Activated naive CD4-positive, alpha-beta T cell treated with anti-CD3 and anti-CD28 coated beads for 36 hours (primary cell): Measurements from ENCODE around the gene GPR42. TPM values are rescaled to one million over a fixed set of nuclear protein-coding genes. Genes with fewer than 3 reads are reported as not detected.

ENCODE experiments used
- CTCF ChIA-PET: fragments of 350-600 bp; sonication (Branson Sonifier 250); formaldehyde crosslinking; loops from one replicate; lab custom pipeline; 2021; ENCODE audit warnings: antibody characterized with exemption; lab: Charles Lee
- DNase-seq: peaks from one replicate; pipeline ENCODE4 v3.0.0-alpha.2; 2020
- H3K27ac Mint-ChIP-seq: one replicate; pipeline ENCODE4 v1.8.0; 2021; ENCODE audit warnings: mild to moderate bottlenecking, mixed read lengths
- H3K27me3 Mint-ChIP-seq: one replicate; pipeline ENCODE4 v1.8.0; 2021; ENCODE audit warnings: low read depth, mixed read lengths
- H3K36me3 Mint-ChIP-seq: one replicate; pipeline ENCODE4 v1.8.0; 2021; ENCODE audit warnings: low read depth, mixed read lengths
- H3K4me1 Mint-ChIP-seq: one replicate; pipeline ENCODE4 v1.8.0; 2021; ENCODE audit warnings: low read depth, mixed read lengths
- H3K4me3 Mint-ChIP-seq: one replicate; pipeline ENCODE4 v1.8.0; 2021; ENCODE audit warnings: mild to moderate bottlenecking, moderate library complexity, mixed read lengths
- H3K9me3 Mint-ChIP-seq: one replicate; pipeline ENCODE4 v1.8.0; 2021; ENCODE audit warnings: mixed read lengths
- intact Hi-C: fragments of 100-400 bp; cut with micrococcal nuclease; formaldehyde crosslinking; loops from one replicate; pipeline ENCODE4 v1.15.1; 2023
- total RNA-seq, 2 experiments: library from RNA; stranded (reverse); gene quantifications; one replicate each; pipeline ENCODE4 v1.2.3, GENCODE V29; 2021

The GPR42 gene
- under 1 TPM; 0.17 to 0.30 TPM for total RNA-seq

GRCh38 chr19:35370722-35371121 lies at the start of gene GPR42:
GPR42 (plus strand) TSS chr19:35371068; CDS start chr19:35371360, 292 bp downstream.
- intact Hi-C loops = no loop called here
- Mint-ChIP-seq H3K27ac (no peak within 1 kb of the TSS), H3K27me3 (peaks cover 8% of the 10 kb centered on the region), H3K4me3 (no peak within 1 kb of the TSS), H3K4me1 (peaks cover 3% of the 10 kb centered on the region), H3K36me3 (no peaks in the 10 kb centered on the region), H3K9me3 (peaks cover 5% of the 10 kb centered on the region)
- CTCF ChIA-PET = no interaction called here
- no peak for DNase-seq

- CTCF ChIA-PET = interaction anchor here (0.6 to 0.7 kb wide), 2 partner anchors 17 to 113 kb away, joined by 3 to 4 read pairs; no protein-coding TSS in a partner anchor
- peaks cover 4% of the 10 kb centered on the region for H3K9me3 Mint-ChIP-seq
- H3K27ac Mint-ChIP-seq = no peak overlapping the region
- H3K4me1 Mint-ChIP-seq = peaks cover 10% of the 10 kb centered on the region
- no peak for DNase-seq
- H3K27me3 Mint-ChIP-seq = peaks cover 4% of the 10 kb centered on the region
- no peaks in the 10 kb centered on the region for H3K36me3 Mint-ChIP-seq
- intact Hi-C loops = no loop called here
- no peak overlapping the region for H3K4me3 Mint-ChIP-seq
Observed at GRCh38 chr19:35321291-35321690, 49.6 kb upstream of the GPR42 start.

GRCh38 chr19:35322014-35322413 lies 48.9 kb upstream of the GPR42 start:
- H3K4me1 Mint-ChIP-seq = peaks cover 10% of the 10 kb centered on the region
- H3K27me3 Mint-ChIP-seq = peaks cover 4% of the 10 kb centered on the region
- intact Hi-C loops = no loop called here
- no peak overlapping the region for H3K27ac Mint-ChIP-seq
- H3K36me3 Mint-ChIP-seq = no peaks in the 10 kb centered on the region
- no peak overlapping the region for H3K4me3 Mint-ChIP-seq
- CTCF ChIA-PET = interaction anchor here (1.8 kb wide), 1 partner anchor 17 kb away, joined by 3 read pairs; no protein-coding TSS in a partner anchor
- no peak for DNase-seq
- peaks cover 4% of the 10 kb centered on the region for H3K9me3 Mint-ChIP-seq

GRCh38 chr19:35327642-35328041 lies 43.2 kb upstream of the GPR42 start:
- DNase-seq = peak; percentile 32
- CTCF ChIA-PET = interaction anchor here (0.8 kb wide), 1 partner anchor 11 kb away, joined by 4 read pairs; no protein-coding TSS in a partner anchor
- H3K9me3 Mint-ChIP-seq = no peaks in the 10 kb centered on the region
- H3K27ac Mint-ChIP-seq = no peak overlapping the region
- no peaks in the 10 kb centered on the region for H3K36me3 Mint-ChIP-seq
- intact Hi-C loops = no loop called here
- peaks cover 8% of the 10 kb centered on the region for H3K4me1 Mint-ChIP-seq
- peaks cover 2% of the 10 kb centered on the region for H3K27me3 Mint-ChIP-seq
- H3K4me3 Mint-ChIP-seq = no peak overlapping the region

- Mint-ChIP-seq H3K4me3 (no peak within 1 kb of the TSS), H3K9me3 (no peaks in the 10 kb centered on the region), H3K36me3 (no peaks in the 10 kb centered on the region), H3K27ac (no peak within 1 kb of the TSS), H3K4me1 (peaks cover 20% of the 10 kb centered on the region), H3K27me3 (peaks cover 2% of the 10 kb centered on the region)
- peak; percentile 29 for DNase-seq
- CTCF ChIA-PET = no interaction called here
- intact Hi-C loops = no loop called here
Observed at GRCh38 chr19:35328851-35329285, 42.0 kb upstream of the GPR42 start, which contains the start of gene CD22. CD22 (plus strand) TSS chr19:35329187; CDS start chr19:35332041, 2,854 bp downstream.

GRCh38 chr19:35329323-35329722 lies 41.5 kb upstream of the GPR42 start:
- CTCF ChIA-PET = no interaction called here
- Mint-ChIP-seq H3K9me3 (no peaks in the 10 kb centered on the region), H3K36me3 (no peaks in the 10 kb centered on the region), H3K4me1 (peaks cover 20% of the 10 kb centered on the region), H3K27ac (no peak overlapping the region), H3K4me3 (no peak overlapping the region), H3K27me3 (peaks cover 2% of the 10 kb centered on the region)
- no peak for DNase-seq
- intact Hi-C loops = no loop called here

- Mint-ChIP-seq H3K27me3 (peaks cover 2% of the 10 kb centered on the region), H3K27ac (no peak overlapping the region), H3K4me1 (peaks cover 22% of the 10 kb centered on the region), H3K36me3 (no peaks in the 10 kb centered on the region), H3K9me3 (no peaks in the 10 kb centered on the region), H3K4me3 (no peak overlapping the region)
- no peak for DNase-seq
- intact Hi-C loops = no loop called here
- CTCF ChIA-PET = no interaction called here
Observed at GRCh38 chr19:35330475-35330874, 40.4 kb upstream of the GPR42 start.

GRCh38 chr19:35331551-35332214 lies 39.2 kb upstream of the GPR42 start:
- Mint-ChIP-seq H3K9me3 (no peaks in the 10 kb centered on the region), H3K4me1 (peaks cover 22% of the 10 kb centered on the region), H3K27me3 (no peaks in the 10 kb centered on the region), H3K4me3 (no peak overlapping the region), H3K36me3 (no peaks in the 10 kb centered on the region), H3K27ac (no peak overlapping the region)
- DNase-seq = no peak
- CTCF ChIA-PET = no interaction called here
- intact Hi-C loops = no loop called here

GRCh38 chr19:35332817-35333216 lies 38.1 kb upstream of the GPR42 start:
- Mint-ChIP-seq H3K27ac (no peak overlapping the region), H3K27me3 (no peaks in the 10 kb centered on the region), H3K9me3 (no peaks in the 10 kb centered on the region), H3K4me3 (peak overlapping the region; percentile 13), H3K36me3 (no peaks in the 10 kb centered on the region), H3K4me1 (peaks cover 22% of the 10 kb centered on the region)
- intact Hi-C loops = loop anchor here (1.0 kb wide), 1 partner anchor 14 kb away; the partner anchor contains the start of gene FFAR1
- peak; percentile 72 for DNase-seq
- CTCF ChIA-PET = interaction anchor here (0.5 to 2.1 kb wide), 8 partner anchors 9 to 266 kb away, joined by 3 to 9 read pairs (median 4); no protein-coding TSS in a partner anchor

GRCh38 chr19:35334144-35334753 lies 36.6 kb upstream of the GPR42 start:
- CTCF ChIA-PET = interaction anchor here (1.0 to 2.1 kb wide), 5 partner anchors 11 to 176 kb away, joined by 3 to 9 read pairs (median 4); no protein-coding TSS in a partner anchor
- Mint-ChIP-seq H3K4me3 (no peak overlapping the region), H3K36me3 (no peaks in the 10 kb centered on the region), H3K27ac (no peak overlapping the region), H3K9me3 (no peaks in the 10 kb centered on the region), H3K27me3 (no peaks in the 10 kb centered on the region), H3K4me1 (peaks cover 15% of the 10 kb centered on the region)
- intact Hi-C loops = no loop called here
- DNase-seq = no peak

- Mint-ChIP-seq H3K4me1 (peaks cover 15% of the 10 kb centered on the region), H3K4me3 (no peak overlapping the region), H3K9me3 (no peaks in the 10 kb centered on the region), H3K27ac (no peak overlapping the region), H3K36me3 (no peaks in the 10 kb centered on the region), H3K27me3 (no peaks in the 10 kb centered on the region)
- no peak for DNase-seq
- intact Hi-C loops = no loop called here
- CTCF ChIA-PET = interaction anchor here (1.9 kb wide), 1 partner anchor 17 kb away, joined by 7 read pairs; no protein-coding TSS in a partner anchor
Observed at GRCh38 chr19:35336166-35336955, 34.5 kb upstream of the GPR42 start.
